GM10266 (cell line): ENCODE measurements around the gene HIF3A.

ENCODE experiments used
- DNase-seq: peaks from one replicate; pipeline ENCODE4 v3.0.0; 2012; ENCODE audit errors: extremely low spot score
- TF ChIP-seq, protein P1 (sequence below): IDR thresholded peaks from 2 replicates; pipeline ENCODE4 v1.5.1; 2012; ENCODE audit warnings: mild to moderate bottlenecking, low read depth; ENCODE audit not compliant: control insufficient read depth, insufficient read depth; ENCODE audit errors: missing control alignments

Gene HIF3A

GRCh38 chr19:46353730-46354528, 57.1 kb downstream of the HIF3A start:
- DNase-seq = no peak
- TF ChIP-seq, protein P1, sequence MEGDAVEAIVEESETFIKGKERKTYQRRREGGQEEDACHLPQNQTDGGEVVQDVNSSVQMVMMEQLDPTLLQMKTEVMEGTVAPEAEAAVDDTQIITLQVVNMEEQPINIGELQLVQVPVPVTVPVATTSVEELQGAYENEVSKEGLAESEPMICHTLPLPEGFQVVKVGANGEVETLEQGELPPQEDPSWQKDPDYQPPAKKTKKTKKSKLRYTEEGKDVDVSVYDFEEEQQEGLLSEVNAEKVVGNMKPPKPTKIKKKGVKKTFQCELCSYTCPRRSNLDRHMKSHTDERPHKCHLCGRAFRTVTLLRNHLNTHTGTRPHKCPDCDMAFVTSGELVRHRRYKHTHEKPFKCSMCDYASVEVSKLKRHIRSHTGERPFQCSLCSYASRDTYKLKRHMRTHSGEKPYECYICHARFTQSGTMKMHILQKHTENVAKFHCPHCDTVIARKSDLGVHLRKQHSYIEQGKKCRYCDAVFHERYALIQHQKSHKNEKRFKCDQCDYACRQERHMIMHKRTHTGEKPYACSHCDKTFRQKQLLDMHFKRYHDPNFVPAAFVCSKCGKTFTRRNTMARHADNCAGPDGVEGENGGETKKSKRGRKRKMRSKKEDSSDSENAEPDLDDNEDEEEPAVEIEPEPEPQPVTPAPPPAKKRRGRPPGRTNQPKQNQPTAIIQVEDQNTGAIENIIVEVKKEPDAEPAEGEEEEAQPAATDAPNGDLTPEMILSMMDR = no peak

GRCh38 chr19:46355234-46356148, 58.6 kb downstream of the HIF3A start:
- DNase-seq = peak; percentile 35
- TF ChIP-seq, protein P1 = no peak

DNA sequence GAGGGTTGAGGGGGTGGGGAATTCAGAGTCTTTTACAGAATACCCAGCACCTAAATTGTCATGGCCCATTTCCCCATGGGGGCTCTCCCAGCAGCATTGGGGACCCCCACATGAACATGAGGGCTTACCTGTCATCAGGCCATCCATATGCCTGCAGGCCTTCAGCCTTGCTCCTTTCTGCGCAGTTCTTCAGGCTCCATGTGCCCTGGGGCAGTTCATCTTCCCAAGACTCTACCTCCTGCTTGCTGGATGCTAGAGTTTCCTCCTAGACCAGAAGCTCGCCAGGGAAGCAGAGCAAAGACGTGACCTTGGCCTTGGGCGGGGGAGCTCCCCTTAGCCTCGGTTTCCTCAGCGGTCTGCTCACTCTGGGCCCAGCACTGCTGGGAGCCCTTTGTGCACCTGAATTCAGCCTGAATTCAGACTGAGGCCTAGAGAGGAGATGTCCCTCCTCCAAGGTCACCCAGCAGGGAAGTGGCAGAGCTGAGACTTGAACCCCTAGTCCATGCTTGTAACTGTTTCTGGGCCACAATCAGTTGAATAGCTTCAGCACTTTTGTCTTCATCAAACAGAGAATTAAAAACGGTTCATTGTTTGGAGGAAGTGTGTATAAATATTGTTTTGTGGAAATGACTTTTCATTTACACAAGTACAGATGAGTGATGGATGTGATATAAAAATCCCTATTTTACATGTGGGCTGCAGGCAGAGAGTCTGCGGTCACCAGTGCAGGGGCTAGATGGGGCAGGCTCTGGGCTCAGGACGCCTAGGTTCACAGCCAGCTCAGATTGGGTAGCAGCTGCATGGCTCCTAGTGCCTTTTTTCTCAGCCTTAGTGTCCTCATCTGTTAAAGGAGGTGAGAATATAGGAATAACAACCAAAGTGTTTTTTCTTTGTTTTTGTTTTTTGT, 59.6 kb downstream of the HIF3A start:
- DNase-seq = no peak
- TF ChIP-seq, protein P1 = no peak

DNA sequence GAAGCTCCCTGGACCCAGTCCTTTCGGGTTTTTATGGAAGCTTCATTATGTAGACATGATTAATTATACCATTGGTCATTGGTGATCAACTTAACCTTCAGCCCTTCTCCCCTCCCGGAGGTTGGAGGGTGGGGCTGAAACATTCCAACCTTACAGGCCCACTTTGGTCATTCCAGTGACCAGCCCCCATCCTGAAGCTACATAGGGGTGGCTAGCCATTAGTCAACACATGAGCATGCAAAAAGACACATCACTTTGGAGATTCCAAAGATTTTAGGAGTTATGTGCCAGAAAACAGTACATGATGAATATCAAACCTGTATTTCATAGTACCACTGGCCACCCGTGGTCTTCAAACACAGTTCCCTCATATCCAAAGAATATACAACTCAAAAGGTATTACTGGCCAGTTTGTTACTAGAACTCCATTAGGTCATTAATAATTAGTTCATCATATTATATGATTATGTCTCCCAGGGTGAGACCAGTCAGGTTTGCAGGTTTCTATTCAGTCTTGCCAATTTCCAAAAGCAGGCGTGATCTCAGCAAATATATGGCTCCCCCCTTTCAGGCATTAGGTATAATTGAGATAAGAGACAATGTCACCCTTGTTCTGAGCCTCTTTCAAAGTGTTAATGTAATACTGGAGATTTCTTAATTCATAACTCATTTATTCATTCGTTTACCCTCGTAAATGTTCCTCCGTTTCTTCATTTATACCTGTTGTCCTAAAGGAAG, 61.2 kb downstream of the HIF3A start:
- TF ChIP-seq, protein P1 = no peak
- no peak for DNase-seq

DNA sequence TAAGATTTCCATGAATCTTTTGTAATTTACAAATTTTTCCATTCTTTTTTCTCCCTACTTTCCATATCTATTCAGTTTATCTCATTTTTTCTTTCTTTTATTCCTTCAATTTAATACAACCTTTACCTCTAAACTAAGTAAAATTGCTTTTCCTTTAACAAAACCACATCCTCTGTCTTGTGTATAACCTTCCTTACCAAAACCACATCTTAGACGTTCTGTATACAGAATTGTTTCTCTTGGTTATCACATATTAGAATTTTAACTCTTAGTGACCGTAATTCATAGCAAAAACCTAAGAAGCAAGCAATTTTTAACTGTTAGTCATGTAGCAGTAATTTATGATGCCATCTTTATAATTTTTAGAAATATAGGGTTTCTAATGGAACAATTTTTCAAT, 65.1 kb downstream of the HIF3A start:
- TF ChIP-seq, protein P1 = no peak
- no peak for DNase-seq

DNA sequence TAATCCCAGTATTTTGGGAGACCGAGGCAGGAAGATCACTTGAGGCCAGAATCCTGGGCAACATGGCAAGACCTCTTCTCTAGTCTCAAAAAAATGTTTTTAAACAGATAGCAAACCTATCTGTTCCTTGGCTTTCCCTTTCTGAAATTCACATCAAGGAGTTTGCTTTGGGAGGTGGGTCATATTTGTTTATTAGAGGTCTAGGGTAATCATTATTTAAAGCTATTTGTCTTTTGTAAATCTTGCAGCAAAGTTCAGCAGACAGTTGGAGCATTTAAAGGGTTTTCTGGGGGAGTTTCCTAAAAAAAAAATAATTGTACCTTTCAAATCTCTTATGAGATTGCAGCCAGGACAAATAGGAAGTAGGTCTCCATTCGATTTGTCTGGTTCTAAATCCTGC, 67.5 kb downstream of the HIF3A start:
- TF ChIP-seq, protein P1 = no peak
- no peak for DNase-seq
